IgD-negative memory B cell (primary cell): ENCODE measurements around the gene KLHDC10. TPM values are rescaled to one million over a fixed set of nuclear protein-coding genes. Genes with fewer than 3 reads are reported as not detected.
"Not testable (repeated sequence)": the region's sequence is repeated elsewhere in the genome, so short reads cannot be mapped to it uniquely, and the experiment has no call there.

Source experiments
- H3K27ac Mint-ChIP-seq, 3 donors: one replicate each; pipeline ENCODE4 v1.8.0; 2020 to 2022; ENCODE audit warnings: mild to moderate bottlenecking in 3 of 3, mixed read lengths in 3 of 3, moderate library complexity in 1 of 3
- H3K27me3 Mint-ChIP-seq: one replicate; pipeline ENCODE4 v1.8.0; 2021; ENCODE audit warnings: mixed read lengths
- H3K36me3 Mint-ChIP-seq: one replicate; pipeline ENCODE4 v1.8.0; 2020; ENCODE audit warnings: mild to moderate bottlenecking, mixed read lengths
- H3K4me1 Mint-ChIP-seq, 3 donors: one replicate each; pipeline ENCODE4 v1.8.0; 2020 to 2022; ENCODE audit warnings: mixed read lengths in 3 of 3, mild to moderate bottlenecking in 1 of 3
- H3K4me3 Mint-ChIP-seq, 4 donors: one replicate each; pipeline ENCODE4 v1.8.0; 2020 to 2022; ENCODE audit warnings: mild to moderate bottlenecking in 4 of 4, mixed read lengths in 4 of 4, moderate library complexity in 3 of 4
- H3K9me3 Mint-ChIP-seq, 3 donors: one replicate each; pipeline ENCODE4 v1.8.0; 2020 to 2021; ENCODE audit warnings: mixed read lengths in 3 of 3, mild to moderate bottlenecking in 1 of 3
- polyA plus RNA-seq: library from polyadenylated mRNA; unstranded; fragments of 300-500 nt; fragmentation: Illumina TruSeq; gene quantifications from one replicate; pipeline ENCODE4 v1.2.3, GENCODE V29; 2021

The KLHDC10 gene
- polyA plus RNA-seq, 1 donor from 2014 or later, result 2.1 TPM

DNA sequence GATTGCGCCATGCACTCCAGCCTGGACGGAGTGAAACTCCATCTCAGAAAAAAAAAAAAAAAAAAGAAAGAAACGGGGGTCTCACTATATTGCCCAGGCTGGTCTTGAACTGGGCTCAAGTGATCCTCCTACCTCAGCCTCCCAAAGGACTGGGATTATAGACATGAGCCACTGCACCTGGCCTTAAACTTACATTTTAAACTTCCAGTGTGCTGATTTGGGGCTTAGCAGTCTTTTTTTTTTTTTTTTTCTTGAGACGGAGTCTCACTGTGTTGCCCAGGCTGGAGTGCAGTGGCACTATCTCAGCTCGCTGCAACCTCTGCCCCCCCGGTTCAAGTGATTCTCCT is 5.8 kb upstream of the KLHDC10 start:
- H3K4me1 Mint-ChIP-seq, H3K9me3 Mint-ChIP-seq, H3K4me3 Mint-ChIP-seq, H3K27me3 Mint-ChIP-seq, H3K36me3 Mint-ChIP-seq, H3K27ac Mint-ChIP-seq: not testable (repeated sequence)

DNA sequence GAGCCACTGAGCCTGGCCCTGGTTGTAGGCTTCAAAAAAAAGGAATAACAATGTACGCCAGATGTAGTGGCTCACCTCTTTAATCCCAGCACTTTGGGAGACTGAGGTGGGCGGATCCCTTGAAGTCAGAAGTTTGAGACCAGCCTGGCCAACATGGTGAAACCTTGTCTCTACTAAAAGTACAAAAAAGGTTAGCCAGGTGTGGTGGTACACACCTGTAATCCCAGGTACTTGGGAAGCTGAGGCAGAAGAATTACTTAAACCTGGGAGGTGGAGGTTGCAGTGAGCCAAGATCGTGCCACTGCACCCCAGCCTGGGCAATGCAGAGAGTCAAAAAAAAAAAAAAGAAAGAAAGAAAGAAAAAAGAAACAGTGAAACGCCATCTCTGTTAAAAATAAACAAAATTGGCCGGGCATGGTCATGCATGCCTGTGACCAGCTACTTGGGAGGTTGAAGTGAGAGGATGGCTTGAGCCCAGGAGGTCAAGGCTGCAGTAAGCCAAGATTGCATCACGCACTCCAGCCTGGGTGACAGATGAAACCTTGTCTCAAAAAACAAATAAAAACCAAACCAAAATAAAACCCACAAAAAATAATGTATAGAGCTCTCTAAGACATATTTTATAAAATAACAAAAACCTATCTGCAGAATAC is 4.7 kb upstream of the KLHDC10 start:
- peaks cover 0 to 1% (median 0%) of the 10 kb centered on the region in 3 donors for H3K9me3 Mint-ChIP-seq
- peaks cover 2% of the 10 kb centered on the region for H3K27me3 Mint-ChIP-seq
- H3K4me3 Mint-ChIP-seq, result no peak overlapping the region
- H3K27ac Mint-ChIP-seq, result no peak overlapping the region
- no peaks in the 10 kb centered on the region for H3K36me3 Mint-ChIP-seq
- H3K4me1 Mint-ChIP-seq, result peaks cover 1 to 10% (median 3%) of the 10 kb centered on the region in 3 donors

DNA sequence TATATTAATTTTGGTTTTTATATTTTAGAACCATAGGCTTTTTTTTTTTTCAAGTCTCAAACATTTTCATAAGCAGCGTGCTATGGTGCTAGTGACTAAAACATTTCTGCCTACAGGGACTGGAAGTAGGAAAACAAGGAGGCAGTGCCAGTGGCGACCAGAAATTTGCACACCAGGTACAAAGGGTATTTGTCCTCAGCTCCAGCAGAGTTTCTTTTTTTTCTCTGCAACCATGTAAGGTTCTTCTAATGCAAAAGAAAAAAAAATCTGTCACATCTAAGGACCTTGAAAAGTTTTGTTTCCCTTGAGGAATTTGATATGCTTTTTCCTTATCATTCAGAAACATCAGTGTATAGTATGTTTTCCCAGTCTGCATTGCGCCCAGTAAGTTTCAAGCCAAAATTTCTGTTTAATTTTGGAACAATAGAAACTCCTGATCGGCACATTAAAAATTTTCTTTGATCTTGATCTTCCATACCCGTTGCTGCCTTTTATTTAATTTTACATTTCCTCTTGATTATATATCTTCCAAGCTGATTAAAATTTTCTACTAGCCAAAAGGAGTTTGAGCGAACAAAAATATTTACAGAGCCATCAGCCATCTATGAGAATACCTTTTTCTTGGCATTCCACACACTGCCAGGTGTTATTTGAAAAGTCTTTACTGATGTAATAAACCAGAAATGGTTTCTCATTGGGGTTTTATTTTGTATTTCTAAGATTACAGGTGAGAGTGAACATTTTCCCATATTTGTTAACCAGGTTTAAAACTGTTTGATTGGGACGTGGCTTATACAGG is 956 bp upstream of the KLHDC10 start:
- Mint-ChIP-seq H3K4me1 (peaks cover 25 to 30% (median 27%) of the 10 kb centered on the region in 3 donors), H3K36me3 (no peaks in the 10 kb centered on the region), H3K27me3 (peaks cover 2% of the 10 kb centered on the region), H3K9me3 (peaks cover 0 to 1% (median 0%) of the 10 kb centered on the region in 3 donors), H3K27ac (peak overlapping the region; percentile 96 to 99 (median 96)), H3K4me3 (peak overlapping the region; percentile 93 to 97 (median 95))

DNA sequence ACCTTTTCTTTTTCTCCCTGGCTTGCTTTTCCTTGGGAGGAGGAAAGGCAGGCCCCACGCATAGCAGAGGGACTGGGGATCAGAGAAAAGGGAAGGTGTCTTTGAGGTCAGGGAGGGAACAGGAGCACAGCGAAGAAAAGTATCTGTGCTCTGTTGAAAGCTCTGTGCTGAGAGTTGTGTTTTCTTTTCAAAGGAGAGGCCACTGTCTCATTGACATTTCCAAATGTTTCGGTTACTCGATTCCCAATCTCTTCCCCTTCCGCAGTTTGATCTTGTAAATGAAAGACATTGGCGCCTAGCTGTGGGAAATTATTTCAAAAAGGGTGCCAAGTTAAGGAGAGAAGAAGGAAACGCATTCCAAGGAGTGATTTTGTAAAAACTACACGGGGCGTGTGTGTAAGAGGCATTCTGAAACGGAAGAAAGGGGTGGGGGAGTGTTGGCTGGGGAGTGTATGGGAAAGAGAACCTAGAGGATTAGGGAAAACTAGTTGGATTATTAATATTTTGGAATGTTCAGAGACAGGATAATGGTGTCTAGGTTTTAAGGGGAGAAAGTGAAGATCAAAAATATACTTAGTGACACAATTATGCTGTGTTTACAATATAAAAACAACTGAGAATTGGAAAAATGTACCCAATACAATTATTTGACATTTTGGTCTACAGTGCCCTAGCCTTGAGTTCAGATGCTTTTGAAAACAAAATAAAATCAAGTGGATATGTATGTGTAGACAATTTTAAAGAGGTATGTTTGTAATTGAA is 708 bp downstream of the KLHDC10 start:
- Mint-ChIP-seq H3K4me1 (peaks cover 30 to 39% (median 35%) of the 10 kb centered on the region in 3 donors), H3K27ac (peak overlapping the region; percentile 84 to 99 (median 96)), H3K36me3 (no peaks in the 10 kb centered on the region), H3K4me3 (peak overlapping the region; percentile 93 to 97 (median 95)), H3K9me3 (peaks cover 0 to 1% (median 0%) of the 10 kb centered on the region in 3 donors), H3K27me3 (peaks cover 2% of the 10 kb centered on the region)

DNA sequence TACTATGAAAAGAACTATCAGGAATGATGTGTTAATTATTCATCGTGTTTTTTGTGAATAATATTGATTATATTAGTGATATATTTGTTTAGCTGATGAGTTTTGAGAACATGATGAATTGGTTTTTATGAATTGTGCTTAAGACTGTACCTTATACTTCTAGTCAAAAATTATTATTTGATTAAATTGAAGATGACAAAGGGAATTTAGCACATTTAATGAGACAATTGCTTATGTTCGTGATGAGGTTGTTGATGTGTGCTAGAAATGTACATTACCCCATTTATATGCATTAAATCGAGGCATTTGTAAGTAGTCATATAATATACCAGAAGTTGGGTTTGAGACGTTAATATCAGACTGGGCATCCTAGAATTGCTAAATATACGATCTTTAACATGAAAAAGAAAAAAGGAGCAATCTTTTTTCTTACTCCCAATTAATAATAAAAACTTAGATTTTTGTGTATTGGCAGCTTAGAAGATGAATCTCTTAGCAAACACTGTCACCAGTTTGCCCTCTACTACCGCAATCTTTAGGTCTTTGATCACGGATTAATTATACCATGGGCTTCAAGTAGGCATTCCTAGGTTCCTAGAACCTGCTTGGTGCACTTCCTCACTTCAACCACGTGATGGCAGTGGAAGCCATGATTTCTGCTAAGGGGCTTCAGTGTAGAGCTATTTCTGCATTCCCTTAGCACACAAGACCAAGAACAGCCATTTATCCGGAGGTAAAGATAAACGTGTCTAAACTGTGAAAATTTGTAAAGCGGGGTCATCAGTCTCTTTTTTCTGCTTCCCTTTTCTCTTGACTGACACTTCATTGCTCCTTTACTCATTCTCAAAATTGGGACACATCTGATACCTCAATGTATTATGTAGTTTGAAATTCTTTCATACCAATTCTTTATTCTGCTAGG is 1.6 kb downstream of the KLHDC10 start:
- no peaks in the 10 kb centered on the region for H3K36me3 Mint-ChIP-seq
- peaks cover 30 to 45% (median 35%) of the 10 kb centered on the region in 3 donors for H3K4me1 Mint-ChIP-seq
- H3K27me3 Mint-ChIP-seq, result peaks cover 2% of the 10 kb centered on the region
- H3K4me3 Mint-ChIP-seq, result peak overlapping the region; percentile 84 to 97 (median 95)
- peak overlapping the region in 2 of 3 donors; percentile 46 to 74 for H3K27ac Mint-ChIP-seq
- peaks cover 0 to 1% (median 0%) of the 10 kb centered on the region in 3 donors for H3K9me3 Mint-ChIP-seq

DNA sequence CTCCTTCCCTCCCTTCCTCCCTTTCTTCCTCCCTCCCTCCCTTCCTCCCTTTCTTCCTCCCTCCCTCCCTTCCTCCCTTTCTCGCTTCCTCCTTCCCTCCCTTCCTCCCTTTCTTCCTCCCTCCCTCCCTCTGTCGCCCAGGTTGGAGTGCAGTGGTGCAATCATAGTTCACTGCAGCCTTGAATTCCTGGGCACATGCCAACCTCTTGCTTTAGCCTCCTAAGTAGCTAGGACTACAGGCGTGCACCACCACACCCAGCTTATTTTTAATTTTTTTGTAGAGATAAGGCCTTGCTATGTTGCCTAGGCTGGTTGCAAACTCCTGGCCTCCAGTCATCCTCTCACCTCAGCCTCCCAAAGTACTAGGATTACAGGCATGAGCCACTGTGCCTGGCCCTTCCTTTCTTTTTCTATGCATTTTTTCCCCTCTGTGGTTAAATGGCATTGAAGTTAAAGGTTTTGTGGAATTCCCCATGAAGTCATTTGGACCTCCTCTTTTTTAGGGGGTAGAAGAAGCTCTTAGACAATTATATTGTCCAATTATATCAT is 9.6 kb downstream of the KLHDC10 start:
- Mint-ChIP-seq H3K9me3 (peaks cover 0 to 2% (median 0%) of the 10 kb centered on the region in 3 donors), H3K27ac (peak overlapping the region in 1 of 3 donors; percentile 66), H3K4me3 (no peak overlapping the region), H3K4me1 (peaks cover 18 to 30% (median 26%) of the 10 kb centered on the region in 3 donors), H3K36me3 (peaks cover 8% of the 10 kb centered on the region), H3K27me3 (no peaks in the 10 kb centered on the region)

DNA sequence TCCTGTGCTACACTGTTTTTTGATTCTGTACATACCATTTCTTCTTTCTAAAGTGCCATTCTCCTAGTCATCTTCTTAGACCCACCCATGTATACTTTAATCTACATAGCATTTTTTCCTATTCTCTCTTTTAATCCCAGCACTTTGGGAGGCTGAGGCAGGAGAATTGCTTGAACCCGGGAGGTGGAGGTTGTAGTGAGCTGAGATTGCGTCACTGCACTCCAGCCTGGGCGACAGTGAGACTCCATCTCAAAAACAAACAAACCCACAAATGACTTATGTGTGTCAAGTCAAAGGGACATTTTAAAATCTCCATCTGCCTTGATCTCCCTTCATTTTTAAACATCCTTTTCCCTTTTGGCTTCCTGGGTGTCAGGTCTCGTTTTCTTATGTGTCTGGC is 13.2 kb downstream of the KLHDC10 start:
- H3K4me1 Mint-ChIP-seq, result peaks cover 17 to 25% (median 19%) of the 10 kb centered on the region in 3 donors
- not testable (repeated sequence) for H3K4me3 Mint-ChIP-seq, H3K27ac Mint-ChIP-seq, H3K27me3 Mint-ChIP-seq, H3K9me3 Mint-ChIP-seq, H3K36me3 Mint-ChIP-seq

DNA sequence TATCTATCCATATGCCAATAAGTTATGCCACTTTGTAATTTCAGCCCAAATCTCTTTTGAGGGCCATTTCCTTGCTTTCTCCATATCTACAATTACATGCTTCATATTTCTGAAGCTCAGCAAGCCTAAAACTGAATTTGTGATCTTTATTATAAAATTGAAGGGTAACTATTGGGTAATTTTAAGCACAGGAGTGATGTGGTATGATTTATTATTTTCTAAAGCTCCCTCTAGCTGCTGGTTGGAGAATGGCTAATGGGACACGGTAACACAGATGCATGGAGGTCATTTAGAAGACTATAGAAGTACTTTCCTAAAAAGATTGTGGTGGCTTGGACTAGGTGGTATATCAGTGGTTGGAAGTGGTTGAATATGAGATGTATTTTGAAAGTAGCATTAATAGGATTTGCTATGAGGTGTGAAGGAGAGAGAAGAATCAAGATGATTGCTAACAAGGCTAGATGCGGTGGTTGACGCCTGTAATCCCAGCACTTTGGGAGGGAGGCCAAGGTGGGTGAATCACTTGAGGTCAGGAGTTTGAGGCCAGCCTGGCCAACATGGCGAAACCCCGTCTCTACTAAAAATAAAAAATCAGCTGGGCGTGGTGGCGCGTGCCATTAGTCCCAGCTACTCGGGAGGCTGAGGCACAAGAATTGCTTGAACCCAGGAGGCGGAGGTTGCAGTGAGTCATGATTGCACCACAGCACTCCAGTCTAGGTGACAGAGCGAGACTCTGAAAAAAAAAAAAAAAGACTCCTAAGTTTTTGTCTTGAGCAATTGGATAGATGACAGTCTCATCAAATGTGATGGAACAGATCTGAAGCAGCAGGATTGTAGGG is 13.9 kb downstream of the KLHDC10 start:
- H3K27ac Mint-ChIP-seq, result no peak overlapping the region
- peaks cover 17 to 31% (median 19%) of the 10 kb centered on the region in 3 donors for H3K4me1 Mint-ChIP-seq
- H3K4me3 Mint-ChIP-seq, result no peak overlapping the region
- no peaks in the 10 kb centered on the region for H3K27me3 Mint-ChIP-seq
- peaks cover 6% of the 10 kb centered on the region for H3K36me3 Mint-ChIP-seq
- peaks cover 0 to 2% (median 0%) of the 10 kb centered on the region in 3 donors for H3K9me3 Mint-ChIP-seq

DNA sequence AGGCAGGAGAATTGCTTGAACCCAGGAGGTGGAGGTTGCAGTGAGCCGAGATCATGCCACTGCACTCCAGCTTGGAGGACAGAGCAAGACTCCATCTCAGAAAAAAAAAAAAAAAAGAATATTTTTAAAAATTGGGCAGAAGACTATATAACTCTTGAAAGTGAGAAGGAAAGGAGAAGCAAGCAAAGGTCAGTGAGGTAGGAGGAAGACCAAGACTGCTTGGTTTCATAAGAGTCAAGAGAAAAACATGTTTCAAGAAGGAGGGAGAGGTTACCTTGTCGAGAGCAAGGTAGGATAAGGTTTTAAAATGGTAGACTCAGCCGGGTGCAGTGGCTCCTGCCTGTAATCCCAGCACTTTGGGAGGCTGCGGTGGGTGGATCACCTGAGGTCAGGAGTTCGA is 14.9 kb downstream of the KLHDC10 start:
- not testable (repeated sequence) for H3K27ac Mint-ChIP-seq

DNA sequence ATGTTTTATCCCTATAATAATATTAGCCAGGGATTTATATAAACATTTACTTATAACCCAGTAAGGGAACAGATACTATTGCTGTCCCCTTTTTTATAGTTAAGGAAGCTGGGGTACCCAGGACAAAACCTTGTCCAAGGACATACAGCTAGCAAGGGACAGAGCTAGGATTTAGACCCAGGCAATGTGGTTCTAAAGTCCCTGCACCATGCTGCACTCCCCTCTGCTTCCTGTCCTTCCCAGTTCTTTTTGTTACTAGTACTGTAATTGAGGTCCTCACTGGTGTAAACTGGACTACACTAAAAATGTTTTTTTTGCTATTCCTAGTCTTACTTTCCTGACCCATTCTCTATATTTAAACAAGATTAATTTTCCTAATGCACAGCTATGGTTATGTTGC is 16.6 kb downstream of the KLHDC10 start:
- H3K4me3 Mint-ChIP-seq, result peak overlapping the region in 1 of 4 donors; percentile 35
- H3K4me1 Mint-ChIP-seq, result peaks cover 23 to 44% (median 23%) of the 10 kb centered on the region in 3 donors
- peaks cover 9% of the 10 kb centered on the region for H3K36me3 Mint-ChIP-seq
- H3K27me3 Mint-ChIP-seq, result no peaks in the 10 kb centered on the region
- peak overlapping the region in 1 of 3 donors; percentile 51 for H3K27ac Mint-ChIP-seq
- H3K9me3 Mint-ChIP-seq, result peaks cover 0 to 2% (median 0%) of the 10 kb centered on the region in 3 donors

More for the DNA sequence above, 14.9 kb downstream of the KLHDC10 start:
- H3K27me3 Mint-ChIP-seq, H3K9me3 Mint-ChIP-seq, H3K4me3 Mint-ChIP-seq, H3K36me3 Mint-ChIP-seq: not testable (repeated sequence)
- H3K4me1 Mint-ChIP-seq, result peaks cover 17 to 32% (median 20%) of the 10 kb centered on the region in 3 donors

DNA sequence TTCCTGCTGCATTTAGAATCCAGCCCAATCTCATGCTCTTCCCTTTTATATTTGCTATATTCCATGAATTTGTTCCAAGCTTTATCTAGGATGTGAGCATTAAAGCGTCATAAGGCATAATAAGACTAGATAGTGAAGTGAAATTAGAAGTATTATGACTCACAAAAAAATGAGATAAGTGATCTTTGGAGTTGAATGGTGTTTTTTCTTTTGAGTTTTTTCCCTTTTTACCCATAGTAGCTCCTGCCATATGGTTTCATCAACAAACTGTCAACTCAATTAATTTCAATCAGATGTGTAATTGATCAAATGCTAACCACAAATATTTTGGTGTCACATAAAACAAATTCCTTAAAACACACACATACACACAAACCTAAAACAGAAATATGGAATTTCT is 17.0 kb downstream of the KLHDC10 start:
- peak overlapping the region in 1 of 3 donors; percentile 51 for H3K27ac Mint-ChIP-seq
- peaks cover 0 to 2% (median 0%) of the 10 kb centered on the region in 3 donors for H3K9me3 Mint-ChIP-seq
- peaks cover 9% of the 10 kb centered on the region for H3K36me3 Mint-ChIP-seq
- H3K27me3 Mint-ChIP-seq, result no peaks in the 10 kb centered on the region
- peak overlapping the region in 1 of 4 donors; percentile 35 for H3K4me3 Mint-ChIP-seq
- H3K4me1 Mint-ChIP-seq, result peaks cover 23 to 48% (median 28%) of the 10 kb centered on the region in 3 donors

DNA sequence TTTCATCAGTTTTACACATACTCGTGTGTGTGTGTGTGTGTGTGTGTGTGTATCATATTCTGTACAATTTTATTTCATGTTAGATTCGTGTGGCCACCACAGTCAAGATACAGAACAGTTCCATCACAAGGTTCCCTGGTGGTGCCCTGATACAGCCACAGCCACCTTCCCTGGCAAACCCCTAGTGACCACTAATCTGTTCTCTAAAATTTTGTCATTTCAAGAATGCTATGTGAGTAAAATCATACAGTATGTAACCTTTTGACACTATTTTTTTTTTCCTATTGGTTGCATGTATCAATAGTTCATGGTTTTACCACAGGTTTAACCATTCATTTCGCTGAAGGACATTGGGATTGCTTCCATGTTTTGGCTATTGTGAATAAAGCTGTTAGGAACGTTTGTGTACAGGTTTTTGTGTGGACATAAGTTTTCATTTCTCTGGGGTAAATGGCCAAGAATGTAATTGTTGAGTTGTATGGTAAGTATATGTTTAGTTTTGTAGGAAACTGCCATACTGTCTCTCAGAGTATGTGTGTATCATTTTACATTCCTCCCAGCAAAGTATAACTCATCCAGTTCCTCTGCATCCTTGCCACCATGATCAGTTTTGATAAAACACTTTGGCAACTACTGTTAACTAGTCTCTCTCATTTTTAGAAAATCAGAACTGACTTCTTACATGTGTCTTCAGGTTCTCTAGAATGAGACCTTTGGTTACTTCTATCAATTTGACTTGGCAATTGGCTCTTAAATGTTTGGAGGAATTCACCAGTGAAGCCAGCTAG is 20.6 kb downstream of the KLHDC10 start:
- H3K4me3 Mint-ChIP-seq, result peak overlapping the region in 1 of 4 donors; percentile 38
- H3K36me3 Mint-ChIP-seq, result peaks cover 3% of the 10 kb centered on the region
- H3K27me3 Mint-ChIP-seq, result no peaks in the 10 kb centered on the region
- no peaks in the 10 kb centered on the region for H3K9me3 Mint-ChIP-seq
- H3K4me1 Mint-ChIP-seq, result peaks cover 21 to 36% (median 23%) of the 10 kb centered on the region in 3 donors
- peak overlapping the region in 2 of 3 donors; percentile 9 for H3K27ac Mint-ChIP-seq
